B cell (primary cell): ENCODE data around the gene EYS. TPM values are rescaled to one million over a fixed set of nuclear protein-coding genes. Genes with fewer than 3 reads are reported as not detected.

Source experiments
- ATAC-seq: fragments of 200-7000 bp; cut with Tn5 transposase; one replicate; pipeline ENCODE4 v1.10.0; 2021; ENCODE audit warnings: low read depth, mild to moderate bottlenecking, moderate number of reproducible peaks, moderate library complexity
- CTCF ChIA-PET: fragments of 350-600 bp; sonication (Branson Sonifier 250); formaldehyde crosslinking; loops from one replicate; lab custom pipeline; 2021; ENCODE audit warnings: antibody characterized with exemption, inconsistent platforms; lab: Charles Lee
- POLR2A ChIA-PET: fragments of 350-600 bp; sonication (Branson Sonifier 250); formaldehyde crosslinking; loops from one replicate; lab custom pipeline; 2021; ENCODE audit warnings: antibody characterized with exemption; lab: Charles Lee
- DNase-seq: peaks from one replicate; pipeline ENCODE4 v3.0.0; 2013
- H2AFZ ChIP-seq: 2 replicates; pipeline ENCODE4 v1.6.1; 2012; ENCODE audit warnings: mild to moderate bottlenecking, low read depth, low read length; ENCODE audit not compliant: insufficient read depth, poor library complexity, severe bottlenecking
- H3K27ac ChIP-seq, 2 donors: 1 replicate in 1 of 2; 2 replicates in 1 of 2; pipeline ENCODE4 v1.5.1; 2012 to 2013; ENCODE audit warnings: low read length in 2 of 2, mild to moderate bottlenecking in 2 of 2, moderate library complexity in 1 of 2
- H3K27me3 ChIP-seq, 4 experiments: fragments of 200-600 bp in 1 of 4; sonication (generic) in 1 of 4; replicated peaks in 1 of 4; 1 replicate in 2 of 4; 2 replicates in 2 of 4; pipeline versions ENCODE4 v1.6.1 to v1.7.0; 2013 to 2016; ENCODE audit warnings: low read length in 3 of 4, mild to moderate bottlenecking in 2 of 4, mixed read lengths in 1 of 4, moderate library complexity in 1 of 4; ENCODE audit not compliant: insufficient read depth in 4 of 4, control insufficient read depth in 3 of 4; ENCODE audit errors: control extremely low read depth in 1 of 4
- H3K36me3 ChIP-seq, 2 experiments: replicated peaks in 1 of 2; 1 replicate in 1 of 2; 2 replicates in 1 of 2; pipeline versions ENCODE4 v1.6.1 to v1.7.1; 2013; ENCODE audit warnings: low read length in 1 of 2; ENCODE audit not compliant: insufficient read depth in 2 of 2, control insufficient read depth in 1 of 2; ENCODE audit errors: control extremely low read depth in 1 of 2, extremely low read depth in 1 of 2
- H3K4me1 ChIP-seq, 2 donors: fragments of 200-600 bp in 1 of 2; sonication (generic) in 1 of 2; 1 replicate in 1 of 2; 2 replicates in 1 of 2; pipeline versions ENCODE4 v1.5.1 to v1.6.1; 2013 to 2017; ENCODE audit warnings: low read length in 2 of 2; ENCODE audit not compliant: control insufficient read depth in 2 of 2, insufficient read depth in 2 of 2
- H3K4me2 ChIP-seq: replicated peaks from 2 replicates; pipeline ENCODE3; 2012; ENCODE audit warnings: mild to moderate bottlenecking, low read depth, low read length; ENCODE audit not compliant: poor library complexity, severe bottlenecking
- H3K4me3 ChIP-seq, 5 experiments: fragments of 200-600 bp in 1 of 5; sonication (generic) in 1 of 5; 1 replicate in 3 of 5; 2 replicates in 2 of 5; pipeline versions ENCODE4 v1.5.1 to v1.7.0; 2011 to 2016; ENCODE audit warnings: low read length in 4 of 5, mild to moderate bottlenecking in 4 of 5, low read depth in 2 of 5, control low read depth in 1 of 5, moderate library complexity in 1 of 5; ENCODE audit not compliant: insufficient read depth in 1 of 5; ENCODE audit errors: control extremely low read depth in 1 of 5, extremely low read depth in 1 of 5
- H3K79me2 ChIP-seq: fragments of 200-600 bp; sonication (generic); one replicate; pipeline ENCODE4 v1.6.0; 2016; ENCODE audit warnings: low read length; ENCODE audit not compliant: control insufficient read depth, insufficient read depth
- H3K9ac ChIP-seq: fragments of 200-600 bp; sonication (generic); 2 replicates; pipeline ENCODE4 v1.6.1; 2017; ENCODE audit warnings: mild to moderate bottlenecking, low read length, moderate library complexity
- H3K9me3 ChIP-seq, 3 donors: one replicate each; pipeline versions ENCODE4 v1.6.1 to v1.7.1; 2013; ENCODE audit warnings: low read length in 2 of 3; ENCODE audit not compliant: control insufficient read depth in 2 of 3, insufficient read depth in 1 of 3; ENCODE audit errors: control extremely low read depth in 1 of 3
- H4K20me1 ChIP-seq: 2 replicates; pipeline ENCODE4 v1.6.0; 2012; ENCODE audit warnings: mild to moderate bottlenecking, low read length; ENCODE audit not compliant: insufficient read depth, control insufficient read depth, poor library complexity, severe bottlenecking
- H3K27ac Mint-ChIP-seq: one replicate; pipeline ENCODE4 v1.8.0; 2021; ENCODE audit warnings: mixed read lengths
- H3K27me3 Mint-ChIP-seq: one replicate; pipeline ENCODE4 v1.8.0; 2021; ENCODE audit warnings: mixed read lengths
- H3K4me1 Mint-ChIP-seq: one replicate; pipeline ENCODE4 v1.8.0; 2021; ENCODE audit warnings: mixed read lengths
- H3K4me3 Mint-ChIP-seq: one replicate; pipeline ENCODE4 v1.8.0; 2021; ENCODE audit warnings: mixed read lengths
- H3K9me3 Mint-ChIP-seq: one replicate; pipeline ENCODE4 v1.8.0; 2022; ENCODE audit warnings: mixed read lengths; ENCODE audit not compliant: insufficient read depth
- CTCF ChIP-seq: fragments of 200-600 bp; IDR thresholded peaks from one replicate; pipeline ENCODE4 v1.8.0; 2022; ENCODE audit warnings: antibody characterized with exemption, mild to moderate bottlenecking
- EZH2 ChIP-seq: IDR thresholded peaks from 2 replicates; pipeline ENCODE4 v1.6.1; 2012; ENCODE audit warnings: borderline replicate concordance, low read depth, mild to moderate bottlenecking, moderate library complexity, low read length; ENCODE audit not compliant: insufficient read depth, poor library complexity, severe bottlenecking
- WGBS: methylation state at CpG from one replicate; pipeline ENCODE4 v1.1.5; 2013; ENCODE audit warnings: missing lambda C conversion rate; ENCODE audit not compliant: insufficient coverage; 5-methylcytosine and 5-hydroxymethylcytosine counted together
- intact Hi-C: fragments of 100-400 bp; cut with micrococcal nuclease; formaldehyde crosslinking; loops from one replicate; pipeline ENCODE4 v1.10.0; 2022
- polyA plus RNA-seq: library from polyadenylated mRNA; depleted of rRNA; stranded (reverse); fragments of >200 nt; gene quantifications from 2 replicates; pipeline ENCODE4 v1.2.3, GENCODE V29; 2012
- total RNA-seq, 2 donors: library from RNA; stranded (reverse); fragments of 120-200 nt in 1 of 2; gene quantifications; 1 replicate in 1 of 2; 2 replicates in 1 of 2; pipeline versions ENCODE4 v1.2.3 to v1.2.4, GENCODE V29; 2013 to 2022

Gene EYS
- total and polyA plus RNA-seq, 2 donors (not counting 1 experiment from before 2014, with no cell fraction given) = not detected

GRCh38 chr6:63856271-63856670 is 1850.8 kb downstream of the EYS start:
- H3K4me3 Mint-ChIP-seq = no peak overlapping the region
- Histone ChIP-seq H3K27ac (no peak overlapping the region), H3K4me1 (no peaks in the 10 kb centered on the region), H3K4me3 (no peak overlapping the region), H3K27me3 (no peaks in the 10 kb centered on the region), H2AFZ (no peak overlapping the region), H3K36me3 (no peaks in the 10 kb centered on the region), H4K20me1 (no peaks in the 10 kb centered on the region), H3K9me3 (no peaks in the 10 kb centered on the region), H3K79me2 (no peaks in the 10 kb centered on the region), H3K4me2 (no peak overlapping the region), H3K9ac (no peak overlapping the region)
- H3K4me1 Mint-ChIP-seq = no peaks in the 10 kb centered on the region
- intact Hi-C loops = no loop called here
- ChIA-PET POLR2A (no interaction called here), CTCF (no interaction called here)
- H3K27ac Mint-ChIP-seq = no peak overlapping the region
- H3K9me3 Mint-ChIP-seq = peaks cover 3% of the 10 kb centered on the region
- H3K27me3 Mint-ChIP-seq = no peaks in the 10 kb centered on the region
- no peak for DNase-seq
- no peak for TF ChIP-seq CTCF
- TF ChIP-seq EZH2 = no peak
- no peak for ATAC-seq
- no CpG with 5 or more reads among the region's 1 CpG for WGBS

GRCh38 chr6:63844287-63844686 is 1862.7 kb downstream of the EYS start:
- ChIA-PET POLR2A (no interaction called here), CTCF (no interaction called here)
- TF ChIP-seq CTCF (no peak), EZH2 (no peak)
- Histone ChIP-seq H3K27me3 (no peaks in the 10 kb centered on the region), H3K4me3 (no peak overlapping the region), H3K27ac (no peak overlapping the region), H4K20me1 (no peaks in the 10 kb centered on the region), H3K79me2 (no peaks in the 10 kb centered on the region), H3K4me1 (no peaks in the 10 kb centered on the region), H3K36me3 (no peaks in the 10 kb centered on the region), H2AFZ (no peak overlapping the region), H3K9ac (no peak overlapping the region), H3K9me3 (no peaks in the 10 kb centered on the region), H3K4me2 (no peak overlapping the region)
- Mint-ChIP-seq H3K27ac (no peak overlapping the region), H3K4me3 (no peak overlapping the region), H3K4me1 (no peaks in the 10 kb centered on the region), H3K27me3 (no peaks in the 10 kb centered on the region), H3K9me3 (peaks cover 6% of the 10 kb centered on the region)
- ATAC-seq (no peak), DNase-seq (no peak)
- WGBS = no CpG with 5 or more reads among the region's 2 CpGs
- intact Hi-C loops = no loop called here
